IPS DF 4.7 (cell line): Measurements from ENCODE around the gene INF2.
"Not testable (repeated sequence)": the region's sequence is repeated elsewhere in the genome, so short reads cannot be mapped to it uniquely, and the experiment has no call there.

Experiments
- DNase-seq: peaks from one replicate; pipeline ENCODE4 v3.0.0-alpha.2; 2013; ENCODE audit warnings: low spot score; ENCODE audit errors: extremely low read depth

Gene INF2

GRCh38 chr14:104657101-104657524 is 32.3 kb upstream of the INF2 start:
- DNase-seq, result no peak

- no peak for DNase-seq
Observed at GRCh38 chr14:104657563-104658324, 31.7 kb upstream of the INF2 start.

GRCh38 chr14:104658325-104658712 is 31.1 kb upstream of the INF2 start:
- no peak for DNase-seq

GRCh38 chr14:104659146-104659545 is 30.3 kb upstream of the INF2 start:
- no peak for DNase-seq

- no peak for DNase-seq
Observed at GRCh38 chr14:104659764-104660523, 29.5 kb upstream of the INF2 start.

- DNase-seq, result no peak
Observed at GRCh38 chr14:104660597-104660996, 28.8 kb upstream of the INF2 start.

GRCh38 chr14:104661086-104661485 is 28.3 kb upstream of the INF2 start:
- no peak for DNase-seq

GRCh38 chr14:104661528-104662157 is 27.8 kb upstream of the INF2 start:
- DNase-seq, result not testable (repeated sequence)

- not testable (repeated sequence) for DNase-seq
Observed at GRCh38 chr14:104662472-104662871, 26.9 kb upstream of the INF2 start.

- DNase-seq, result no peak
Observed at GRCh38 chr14:104664107-104664506, 25.3 kb upstream of the INF2 start.

GRCh38 chr14:104664588-104664987 is 24.8 kb upstream of the INF2 start:
- DNase-seq, result no peak

- no peak for DNase-seq
Observed at GRCh38 chr14:104665114-104665656, 24.2 kb upstream of the INF2 start.

GRCh38 chr14:104665657-104666522 is 23.5 kb upstream of the INF2 start:
- DNase-seq, result no peak

GRCh38 chr14:104666523-104666895 is 22.9 kb upstream of the INF2 start:
- DNase-seq, result not testable (repeated sequence)

- no peak for DNase-seq
Observed at GRCh38 chr14:104666981-104667380, 22.4 kb upstream of the INF2 start.

GRCh38 chr14:104669697-104670096 is 19.7 kb upstream of the INF2 start:
- DNase-seq, result no peak

GRCh38 chr14:104671330-104671977 is 18.0 kb upstream of the INF2 start:
- DNase-seq, result not testable (repeated sequence)

- DNase-seq, result not testable (repeated sequence)
Observed at GRCh38 chr14:104672119-104672518, 17.3 kb upstream of the INF2 start.

GRCh38 chr14:104673481-104673880 is 15.9 kb upstream of the INF2 start:
- DNase-seq, result no peak

- no peak for DNase-seq
Observed at GRCh38 chr14:104675447-104675846, 14.0 kb upstream of the INF2 start.
